Small intestine (tissue), 7 donors: Measurements from ENCODE around the gene ZC3H4. TPM values are rescaled to one million over a fixed set of nuclear protein-coding genes. Genes with fewer than 3 reads are reported as not detected.

Experiments used
- DNase-seq, 2 donors: peaks; one replicate each; pipeline versions ENCODE4 v3.0.0 to v3.0.0-alpha.2; 2013
- FAIRE-seq: peaks from 2 replicates; lab custom pipeline; 2012; peaks lifted over from hg19 to GRCh38; lab: Jason Lieb, UNC
- H3K27ac ChIP-seq, 3 donors: one replicate each; pipeline ENCODE4 v1.5.1; 2013; ENCODE audit warnings: low read length in 2 of 3, mild to moderate bottlenecking in 2 of 3, control low read depth in 1 of 3, inconsistent platforms in 1 of 3, low read depth in 1 of 3, moderate library complexity in 1 of 3
- H3K27me3 ChIP-seq, 3 donors: one replicate each; pipeline ENCODE4 v1.6.1; 2013; ENCODE audit warnings: low read length in 3 of 3, inconsistent platforms in 1 of 3; ENCODE audit not compliant: control insufficient read depth in 3 of 3, insufficient read depth in 3 of 3
- H3K36me3 ChIP-seq, 3 donors: one replicate each; pipeline ENCODE4 v1.6.1; 2013; ENCODE audit warnings: low read length in 3 of 3, inconsistent platforms in 1 of 3, low read depth in 1 of 3, mild to moderate bottlenecking in 1 of 3, moderate library complexity in 1 of 3; ENCODE audit not compliant: control insufficient read depth in 3 of 3, insufficient read depth in 2 of 3
- H3K4me1 ChIP-seq, 3 donors: one replicate each; pipeline ENCODE4 v1.6.1; 2013; ENCODE audit warnings: low read length in 2 of 3, inconsistent platforms in 1 of 3, low read depth in 1 of 3, mild to moderate bottlenecking in 1 of 3, moderate library complexity in 1 of 3; ENCODE audit not compliant: control insufficient read depth in 3 of 3, insufficient read depth in 2 of 3
- H3K4me3 ChIP-seq, 3 donors: one replicate each; pipeline ENCODE4 v1.5.1; 2013; ENCODE audit warnings: low read length in 3 of 3, control low read depth in 1 of 3, inconsistent platforms in 1 of 3, low read depth in 1 of 3, mild to moderate bottlenecking in 1 of 3, moderate library complexity in 1 of 3
- H3K9me3 ChIP-seq, 2 donors: one replicate each; pipeline ENCODE4 v1.6.1; 2013; ENCODE audit warnings: low read depth in 1 of 2, low read length in 1 of 2; ENCODE audit not compliant: control insufficient read depth in 2 of 2, insufficient read depth in 1 of 2
- WGBS, 3 donors: extraction: QIAGEN DNeasy Blood & Tissue Kit; methylation state at CpG; one replicate each; pipeline ENCODE4 v1.1.7; 2013; 5-methylcytosine and 5-hydroxymethylcytosine counted together
- polyA plus RNA-seq, 4 donors: library from polyadenylated mRNA; stranded (reverse) in 3 of 4; unstranded in 1 of 4; fragments of 200-250 nt in 3 of 4; fragments of 120-200 nt in 1 of 4; gene quantifications; one replicate each; pipeline versions ENCODE4 v1.2.1 to v1.2.3, GENCODE V29; 2013
- donor health status: healthy with polysubstance abuse.
- donor health status: control.
- donor health status: control.
- donor health status: Bipolar disorder and iron deficiency.
- donor health status: healthy.

ZC3H4 gene
- polyA plus RNA-seq, 4 donors, result 7.3 to 31.6 (median 14.4) TPM

GRCh38 chr19:47153266-47153665, 39.7 kb upstream of the ZC3H4 start:
- H3K9me3 ChIP-seq, result no peaks in the 10 kb centered on the region
- 58 to 75% (median 65%) methylated on average over 2 of the region's 2 CpGs for WGBS, 3 donors
- H3K4me1 ChIP-seq, result peaks cover 0 to 36% (median 14%) of the 10 kb centered on the region in 3 donors
- peaks cover 9 to 59% (median 15%) of the 10 kb centered on the region in 3 donors for H3K36me3 ChIP-seq
- DNase-seq (no peak), FAIRE-seq (no peak)
- no peaks in the 10 kb centered on the region for H3K27me3 ChIP-seq
- no peak overlapping the region for H3K4me3 ChIP-seq
- no peak overlapping the region for H3K27ac ChIP-seq

- H3K27me3 ChIP-seq, result no peaks in the 10 kb centered on the region
- H3K4me1 ChIP-seq, result peaks cover 0 to 30% (median 12%) of the 10 kb centered on the region in 3 donors
- DNase-seq (peak; percentile 19 to 53), FAIRE-seq (no peak)
- no peak overlapping the region for H3K4me3 ChIP-seq
- H3K36me3 ChIP-seq, result peaks cover 7 to 55% (median 14%) of the 10 kb centered on the region in 3 donors
- WGBS, 3 donors, result 20 to 62% (median 34%) methylated on average over 2 of the region's 2 CpGs
- H3K9me3 ChIP-seq, result no peaks in the 10 kb centered on the region
- H3K27ac ChIP-seq, result no peak overlapping the region
Observed at GRCh38 chr19:47152632-47153031, 39.1 kb upstream of the ZC3H4 start.

DNA sequence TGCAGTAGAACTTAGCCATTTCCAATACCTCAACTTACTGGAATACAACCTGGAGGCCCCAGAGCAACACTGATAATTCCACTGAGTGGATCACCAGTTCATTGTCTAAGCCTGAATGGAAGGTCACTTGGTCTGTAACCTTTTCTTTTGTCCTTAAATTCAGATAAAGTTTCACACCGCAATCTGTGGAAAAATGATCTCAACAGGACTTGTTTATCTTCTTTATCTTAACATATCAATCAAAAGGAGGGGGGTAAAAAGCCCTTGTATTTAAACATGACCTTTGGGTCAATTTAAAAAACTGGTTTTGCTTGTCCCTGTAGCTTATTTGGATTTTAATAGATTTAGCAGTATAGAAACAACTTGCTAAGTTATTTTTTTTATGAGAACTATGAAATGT, 38.6 kb upstream of the ZC3H4 start:
- H3K4me1 ChIP-seq, result peaks cover 0 to 25% (median 8%) of the 10 kb centered on the region in 3 donors
- peak overlapping the region in 1 of 3 donors; percentile 26 for H3K27ac ChIP-seq
- H3K9me3 ChIP-seq, result no peaks in the 10 kb centered on the region
- no peak overlapping the region for H3K4me3 ChIP-seq
- DNase-seq (peak in 1 of 2 donors; percentile 26), FAIRE-seq (no peak)
- peaks cover 7 to 52% (median 12%) of the 10 kb centered on the region in 3 donors for H3K36me3 ChIP-seq
- WGBS, 3 donors, result 23 to 54% (median 27%) methylated on average over 1 of the region's 1 CpG
- H3K27me3 ChIP-seq, result no peaks in the 10 kb centered on the region

- WGBS, 3 donors, result 89 to 91% (median 90%) methylated on average over 3 of the region's 3 CpGs
- Histone ChIP-seq H3K27me3 (no peaks in the 10 kb centered on the region), H3K9me3 (no peaks in the 10 kb centered on the region), H3K27ac (no peak overlapping the region), H3K4me3 (no peak overlapping the region), H3K4me1 (peaks cover 0 to 19% (median 3%) of the 10 kb centered on the region in 3 donors), H3K36me3 (peaks cover 7 to 54% (median 12%) of the 10 kb centered on the region in 3 donors)
- FAIRE-seq (no peak), DNase-seq (no peak)
Observed at GRCh38 chr19:47151627-47152026, 38.1 kb upstream of the ZC3H4 start.

DNA sequence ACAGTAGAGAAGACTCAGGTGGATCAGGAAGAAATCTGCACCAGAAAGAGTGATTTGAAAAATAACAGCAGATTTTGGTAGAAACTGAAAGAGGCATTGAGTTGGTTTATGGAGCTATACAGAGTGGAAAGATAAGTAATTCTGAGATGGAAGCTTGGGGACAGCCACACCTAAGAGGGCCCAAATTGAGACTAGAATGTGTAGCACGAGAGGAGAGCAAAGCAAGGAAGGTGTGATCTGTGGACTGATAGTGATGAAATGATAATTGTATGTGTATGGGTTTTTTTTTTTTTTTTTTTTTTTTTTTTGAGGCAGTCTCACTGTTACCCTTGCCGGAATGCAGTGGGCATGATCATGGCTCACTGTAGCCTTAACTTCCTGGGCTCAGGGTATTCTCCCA, 33.3 kb upstream of the ZC3H4 start:
- DNase-seq (no peak), FAIRE-seq (no peak)
- Histone ChIP-seq H3K4me1 (peaks cover 0 to 5% (median 0%) of the 10 kb centered on the region in 3 donors), H3K36me3 (peaks cover 8 to 61% (median 11%) of the 10 kb centered on the region in 3 donors), H3K27me3 (no peaks in the 10 kb centered on the region), H3K27ac (no peak overlapping the region), H3K9me3 (no peaks in the 10 kb centered on the region), H3K4me3 (no peak overlapping the region)
- WGBS, 3 donors, result 77 to 92% (median 89%) methylated on average over 2 of the region's 2 CpGs

DNA sequence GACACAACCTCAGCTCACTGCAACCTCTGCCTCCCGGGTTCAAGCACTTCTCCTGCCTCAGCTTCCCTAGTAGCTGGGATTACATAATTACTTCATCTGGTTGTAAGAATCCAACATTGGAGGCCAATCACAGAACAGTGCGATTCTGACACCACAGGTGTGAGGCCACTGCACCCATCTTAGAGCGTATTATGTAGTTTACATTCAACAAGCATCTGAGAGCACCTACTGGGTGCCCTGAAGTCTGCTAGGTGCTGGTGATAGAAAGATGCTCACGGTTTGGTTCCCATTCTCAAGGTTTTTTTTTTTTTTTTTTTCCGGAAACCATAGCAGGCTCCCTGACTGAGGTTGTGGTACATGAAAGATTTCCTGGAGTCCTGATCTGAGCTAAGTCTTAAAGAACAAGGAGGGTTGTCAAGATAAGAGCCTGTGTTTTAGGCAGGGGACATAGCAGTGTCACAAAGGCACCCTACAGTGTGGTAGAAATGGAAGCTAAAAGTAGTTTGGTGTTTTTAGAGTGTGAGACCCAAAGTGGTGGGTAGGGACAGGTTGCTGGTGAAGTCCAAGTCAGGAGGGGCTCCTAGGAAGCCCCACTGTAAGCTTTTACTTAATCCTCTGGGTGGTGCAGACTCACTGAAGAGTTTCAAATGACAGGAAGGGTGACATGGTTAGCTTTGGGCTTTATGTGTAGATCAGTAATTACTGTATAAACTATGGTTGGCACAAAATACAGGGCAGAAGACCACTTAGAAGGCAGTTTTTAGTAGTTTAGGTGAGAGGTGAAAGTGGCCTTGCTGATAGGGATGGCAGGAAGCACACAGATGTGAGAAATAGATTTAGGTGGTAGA, 32.3 kb upstream of the ZC3H4 start:
- H3K27me3 ChIP-seq, result no peaks in the 10 kb centered on the region
- H3K4me1 ChIP-seq, result no peaks in the 10 kb centered on the region
- H3K36me3 ChIP-seq, result peaks cover 8 to 60% (median 8%) of the 10 kb centered on the region in 3 donors
- FAIRE-seq (no peak), DNase-seq (no peak)
- H3K27ac ChIP-seq, result no peak overlapping the region
- H3K4me3 ChIP-seq, result no peak overlapping the region
- 82 to 88% (median 87%) methylated on average over 5 of the region's 5 CpGs for WGBS, 3 donors
- no peaks in the 10 kb centered on the region for H3K9me3 ChIP-seq

- Histone ChIP-seq H3K36me3 (peaks cover 4 to 59% (median 6%) of the 10 kb centered on the region in 3 donors), H3K27me3 (no peaks in the 10 kb centered on the region), H3K27ac (no peak overlapping the region), H3K9me3 (no peaks in the 10 kb centered on the region), H3K4me1 (no peaks in the 10 kb centered on the region), H3K4me3 (no peak overlapping the region)
- no peak for DNase-seq
- WGBS, 3 donors, result 90 to 93% (median 91%) methylated on average over 13 of the region's 13 CpGs
- no peak for FAIRE-seq
Observed at GRCh38 chr19:47144630-47145029, 31.1 kb upstream of the ZC3H4 start.

GRCh38 chr19:47143322-47144073, 29.9 kb upstream of the ZC3H4 start:
- no peak overlapping the region for H3K27ac ChIP-seq

More at GRCh38 chr19:47143322-47144073, 29.9 kb upstream of the ZC3H4 start:
- Histone ChIP-seq H3K4me3 (no peak overlapping the region), H3K4me1 (no peaks in the 10 kb centered on the region), H3K9me3 (no peaks in the 10 kb centered on the region), H3K36me3 (peaks cover 4 to 57% (median 6%) of the 10 kb centered on the region in 3 donors), H3K27me3 (no peaks in the 10 kb centered on the region)
- FAIRE-seq, result no peak
- 87 to 95% (median 88%) methylated on average over 11 of the region's 11 CpGs for WGBS, 3 donors
- DNase-seq, result no peak
